Mammary epithelial cell (primary cell): ENCODE results near the gene DNAJB13.

Source experiments
- CTCF ChIP-seq, 2 donors: IDR thresholded peaks in 1 of 2; conservative IDR thresholded peaks in 1 of 2; 2 replicates each; pipeline ENCODE4 v1.5.1; 2011 to 2012; ENCODE audit warnings: inconsistent platforms in 2 of 2, low read length in 2 of 2, mild to moderate bottlenecking in 2 of 2, control low read depth in 1 of 2, low read depth in 1 of 2; ENCODE audit not compliant: insufficient read depth in 1 of 2; ENCODE audit errors: extremely low read depth in 1 of 2
- EZH2 ChIP-seq: IDR thresholded peaks from 2 replicates; pipeline ENCODE4 v1.6.1; 2012; ENCODE audit warnings: low read length, inconsistent platforms, borderline replicate concordance

GRCh38 chr11:73945396-73945795, 5.4 kb upstream of the DNAJB13 start:
- TF ChIP-seq CTCF (conservative IDR thresholded peaks at IDR 0.05 in 1 of 2, IDR thresholded peaks at IDR 0.05 in 1 of 2; ENCODE audit: extremely low read depth in 1 of 2, insufficient read depth in 1 of 2, low read depth in 1 of 2, low read length in 2 of 2): no peak
- no peak for TF ChIP-seq EZH2
